Large intestine (tissue), 3 donors: ENCODE results near the gene IMPACT. TPM values are rescaled to one million over a fixed set of nuclear protein-coding genes. Genes with fewer than 3 reads are reported as not detected.

Experiments
- DNase-seq, 2 donors: peaks; one replicate each; pipeline versions ENCODE4 v3.0.0 to v3.0.0-alpha.2; 2013
- H3K27ac ChIP-seq: one replicate; pipeline ENCODE4 v1.5.1; 2013; ENCODE audit warnings: low read length
- H3K27me3 ChIP-seq: 2 replicates; pipeline ENCODE4 v1.6.1; 2013; ENCODE audit warnings: low read length; ENCODE audit not compliant: control insufficient read depth, insufficient read depth
- H3K36me3 ChIP-seq: 2 replicates; pipeline ENCODE4 v1.6.1; 2013; ENCODE audit warnings: low read length; ENCODE audit not compliant: control insufficient read depth, insufficient read depth
- H3K4me1 ChIP-seq: one replicate; pipeline ENCODE4 v1.6.1; 2013; ENCODE audit warnings: low read length; ENCODE audit not compliant: control insufficient read depth, insufficient read depth
- H3K4me3 ChIP-seq: one replicate; pipeline ENCODE4 v1.5.1; 2013; ENCODE audit warnings: low read length
- H3K9me3 ChIP-seq: one replicate; pipeline ENCODE4 v1.6.1; 2013; ENCODE audit warnings: mild to moderate bottlenecking, low read depth, low read length, moderate library complexity; ENCODE audit not compliant: control insufficient read depth
- WGBS: methylation state at CpG from one replicate; pipeline ENCODE4 v1.1.5; 2013; ENCODE audit warnings: low lambda C conversion rate; ENCODE audit not compliant: insufficient coverage; 5-methylcytosine and 5-hydroxymethylcytosine counted together
- polyA plus RNA-seq: library from polyadenylated mRNA; unstranded; fragments of 120-200 nt; gene quantifications from one replicate; pipeline ENCODE4 v1.2.1, GENCODE V29; 2013

IMPACT gene
- polyA plus RNA-seq, 1 donor, result 31.7 TPM

DNA sequence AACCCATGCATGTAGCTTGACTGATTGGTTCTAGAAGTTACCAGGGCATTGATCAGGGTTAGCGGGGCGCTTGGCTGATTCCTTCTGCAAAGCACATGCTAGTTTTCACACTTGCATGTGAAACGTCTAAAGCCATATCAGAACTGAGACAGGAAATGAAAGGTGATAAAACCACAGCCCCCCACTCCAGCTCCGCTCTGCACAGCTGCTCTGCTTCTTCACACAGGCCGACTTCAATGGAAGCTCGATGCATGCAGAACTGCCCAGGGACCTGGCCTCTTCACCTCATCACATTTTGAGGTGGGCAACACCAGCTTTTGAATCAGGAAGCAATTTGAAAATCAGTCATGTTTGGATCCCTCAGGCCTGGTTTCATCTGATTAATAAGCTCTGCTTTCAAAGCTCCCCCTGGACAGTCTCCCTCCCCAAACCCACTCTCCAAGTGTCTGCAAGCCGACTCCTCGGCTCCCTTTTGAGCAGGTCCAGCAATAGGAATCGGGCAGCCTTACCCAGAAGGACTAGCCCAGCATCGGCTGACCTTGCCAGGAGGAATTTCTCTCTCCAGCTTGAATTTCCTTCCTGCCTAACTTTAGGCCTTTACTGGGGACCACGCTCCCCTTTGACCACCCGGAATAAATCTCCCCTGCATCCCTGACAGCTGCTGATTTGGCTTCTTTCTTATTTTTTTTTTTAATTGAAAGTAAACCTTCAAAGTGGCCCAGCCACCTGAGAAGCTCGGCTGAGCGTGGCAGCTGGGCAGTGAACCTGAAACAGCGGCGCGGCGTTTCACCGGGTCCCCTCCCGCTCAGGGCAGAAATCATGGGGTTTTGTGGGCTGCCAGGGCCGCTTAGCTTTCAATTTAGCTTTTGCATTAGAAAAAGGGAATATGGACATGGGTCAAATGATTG, 65.7 kb downstream of the IMPACT start:
- H3K4me3 ChIP-seq, result no peak overlapping the region
- H3K27me3 ChIP-seq, result no peaks in the 10 kb centered on the region
- no peaks in the 10 kb centered on the region for H3K9me3 ChIP-seq
- H3K4me1 ChIP-seq, result no peaks in the 10 kb centered on the region
- H3K27ac ChIP-seq, result no peak overlapping the region
- no peak for DNase-seq
- WGBS, result 83% methylated on average over 3 of the region's 21 CpGs
- no peaks in the 10 kb centered on the region for H3K36me3 ChIP-seq

DNA sequence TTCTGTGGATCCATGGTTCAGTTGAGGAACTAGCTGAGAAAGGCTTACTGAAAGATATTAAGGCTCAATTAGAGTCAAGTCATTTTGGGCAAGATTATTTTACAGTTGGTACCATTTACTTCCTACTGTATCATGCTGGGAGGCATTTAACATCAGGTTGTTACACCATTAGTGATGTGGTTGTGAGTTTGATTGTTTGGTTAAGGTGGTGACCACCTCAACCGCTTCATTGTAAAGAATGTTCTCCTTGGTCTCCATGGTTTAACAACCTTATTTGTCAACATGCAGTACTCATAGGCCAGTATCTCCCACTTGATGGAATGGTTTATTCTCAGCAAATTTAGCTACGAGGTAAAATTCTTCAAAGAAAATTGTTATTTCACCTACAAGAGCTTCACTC, 68.1 kb downstream of the IMPACT start:
- Histone ChIP-seq H3K4me3 (no peak overlapping the region), H3K27me3 (no peaks in the 10 kb centered on the region), H3K4me1 (no peaks in the 10 kb centered on the region), H3K27ac (no peak overlapping the region), H3K36me3 (no peaks in the 10 kb centered on the region), H3K9me3 (no peaks in the 10 kb centered on the region)
- no peak for DNase-seq
- 89% methylated on average over 1 of the region's 2 CpGs for WGBS

DNA sequence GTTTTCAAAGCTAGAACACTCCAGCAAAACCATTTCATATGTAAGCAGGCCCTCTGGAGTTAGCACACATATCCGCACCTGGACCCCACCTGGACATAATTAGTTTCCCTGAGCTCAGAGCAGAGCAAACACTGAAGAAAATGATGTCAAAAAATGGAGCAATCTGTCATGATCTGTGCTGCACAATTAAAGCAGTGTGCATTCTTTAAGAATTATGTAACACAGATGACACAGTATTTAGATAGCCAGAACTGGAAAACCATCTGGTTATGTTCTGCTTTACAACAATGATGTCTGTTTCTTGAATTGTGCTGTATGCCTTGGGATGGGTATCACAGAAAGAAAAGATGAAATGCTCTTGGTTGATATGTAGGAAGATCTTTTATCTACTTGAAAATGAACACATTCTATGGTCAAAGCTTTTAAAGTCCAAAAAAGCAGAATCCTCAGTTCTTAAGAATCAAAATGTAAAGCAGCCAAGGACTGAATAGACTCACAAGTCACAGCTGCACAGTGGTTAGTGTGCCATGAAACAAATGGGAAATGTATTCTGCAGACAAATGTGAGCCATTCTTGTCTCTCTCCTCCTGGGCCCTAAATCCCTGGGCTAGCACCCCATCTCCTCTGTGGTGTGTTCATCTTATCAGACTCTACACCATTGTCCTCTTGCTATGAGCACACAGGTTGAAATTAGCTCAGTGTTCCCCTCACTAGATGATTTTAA, 70.7 kb downstream of the IMPACT start:
- 50% methylated on average over 1 of the region's 1 CpG for WGBS
- no peaks in the 10 kb centered on the region for H3K36me3 ChIP-seq
- no peak for DNase-seq

DNA sequence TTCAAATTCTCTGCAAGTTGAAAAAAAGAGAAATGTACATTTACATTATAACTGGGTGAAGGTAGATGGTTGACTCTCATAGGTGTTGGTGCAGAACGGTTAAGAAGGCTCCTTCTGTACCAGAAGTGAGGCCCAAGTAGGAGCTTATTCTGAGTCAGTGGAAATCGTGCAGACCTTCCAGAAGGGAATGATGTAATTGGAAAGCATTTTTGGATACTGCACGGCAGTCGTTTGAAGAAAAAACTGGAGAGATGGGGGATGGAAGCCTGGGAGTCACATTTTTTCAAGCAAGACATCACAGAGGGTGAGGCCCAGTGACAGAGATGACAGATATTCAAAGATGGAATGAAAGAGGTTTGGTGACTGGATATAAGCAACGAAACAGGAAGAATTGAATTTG, 73.3 kb downstream of the IMPACT start:
- Histone ChIP-seq H3K4me1 (no peaks in the 10 kb centered on the region), H3K36me3 (no peaks in the 10 kb centered on the region), H3K4me3 (no peak overlapping the region), H3K9me3 (no peaks in the 10 kb centered on the region), H3K27ac (no peak overlapping the region), H3K27me3 (no peaks in the 10 kb centered on the region)
- 60% methylated on average over 5 of the region's 5 CpGs for WGBS
- no peak for DNase-seq

More for the DNA sequence above, 70.7 kb downstream of the IMPACT start:
- Histone ChIP-seq H3K27ac (no peak overlapping the region), H3K4me1 (no peaks in the 10 kb centered on the region), H3K4me3 (no peak overlapping the region), H3K27me3 (no peaks in the 10 kb centered on the region), H3K9me3 (no peaks in the 10 kb centered on the region)

DNA sequence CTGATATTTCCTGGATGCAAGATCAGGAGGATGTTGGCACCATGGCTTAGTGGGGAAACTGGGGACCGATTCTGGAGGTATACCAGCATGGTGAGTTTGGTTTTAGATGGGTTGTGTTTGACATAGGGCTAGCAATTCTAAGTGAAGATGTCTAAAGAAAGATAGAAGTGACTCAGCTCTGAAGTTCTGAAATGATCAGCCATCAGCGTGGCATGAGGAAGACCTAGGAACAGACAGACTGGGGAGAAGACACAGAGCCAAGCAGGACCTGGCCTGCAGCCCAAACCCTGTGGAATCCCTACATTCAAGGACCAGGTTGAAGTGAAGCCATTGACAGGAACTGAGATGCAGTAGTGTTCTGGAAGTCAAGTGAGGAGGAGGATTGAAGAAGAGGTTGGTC, 73.7 kb downstream of the IMPACT start:
- WGBS, result no CpG with 5 or more reads among the region's 2 CpGs
- H3K36me3 ChIP-seq, result no peaks in the 10 kb centered on the region
- no peak for DNase-seq

DNA sequence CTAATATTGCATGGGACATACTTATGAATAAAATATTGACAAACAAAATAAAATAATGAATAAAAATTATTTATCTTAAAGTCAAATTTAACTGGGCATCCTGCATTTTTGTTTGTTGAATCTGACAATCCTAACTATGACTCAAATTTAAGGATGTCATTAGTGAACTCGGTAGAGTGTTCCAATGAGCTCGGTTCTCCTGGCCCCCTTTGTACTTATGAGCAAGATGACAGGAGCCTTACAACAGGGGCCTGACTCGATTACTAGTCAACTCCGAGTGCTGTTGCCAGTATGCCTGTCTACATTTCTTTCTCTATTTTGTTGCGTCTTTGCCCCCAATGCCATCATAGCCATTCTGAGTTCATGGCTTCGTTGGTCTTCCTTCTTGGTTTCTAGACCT, 74.3 kb downstream of the IMPACT start:
- Histone ChIP-seq H3K4me3 (no peak overlapping the region), H3K4me1 (no peaks in the 10 kb centered on the region), H3K9me3 (no peaks in the 10 kb centered on the region), H3K27ac (no peak overlapping the region), H3K36me3 (no peaks in the 10 kb centered on the region), H3K27me3 (no peaks in the 10 kb centered on the region)
- no peak for DNase-seq
- WGBS, result no CpG with 5 or more reads among the region's 6 CpGs

More for the DNA sequence above, 73.7 kb downstream of the IMPACT start:
- H3K9me3 ChIP-seq, result no peaks in the 10 kb centered on the region
- no peaks in the 10 kb centered on the region for H3K27me3 ChIP-seq
- H3K4me3 ChIP-seq, result no peak overlapping the region
- no peaks in the 10 kb centered on the region for H3K4me1 ChIP-seq
- no peak overlapping the region for H3K27ac ChIP-seq

DNA sequence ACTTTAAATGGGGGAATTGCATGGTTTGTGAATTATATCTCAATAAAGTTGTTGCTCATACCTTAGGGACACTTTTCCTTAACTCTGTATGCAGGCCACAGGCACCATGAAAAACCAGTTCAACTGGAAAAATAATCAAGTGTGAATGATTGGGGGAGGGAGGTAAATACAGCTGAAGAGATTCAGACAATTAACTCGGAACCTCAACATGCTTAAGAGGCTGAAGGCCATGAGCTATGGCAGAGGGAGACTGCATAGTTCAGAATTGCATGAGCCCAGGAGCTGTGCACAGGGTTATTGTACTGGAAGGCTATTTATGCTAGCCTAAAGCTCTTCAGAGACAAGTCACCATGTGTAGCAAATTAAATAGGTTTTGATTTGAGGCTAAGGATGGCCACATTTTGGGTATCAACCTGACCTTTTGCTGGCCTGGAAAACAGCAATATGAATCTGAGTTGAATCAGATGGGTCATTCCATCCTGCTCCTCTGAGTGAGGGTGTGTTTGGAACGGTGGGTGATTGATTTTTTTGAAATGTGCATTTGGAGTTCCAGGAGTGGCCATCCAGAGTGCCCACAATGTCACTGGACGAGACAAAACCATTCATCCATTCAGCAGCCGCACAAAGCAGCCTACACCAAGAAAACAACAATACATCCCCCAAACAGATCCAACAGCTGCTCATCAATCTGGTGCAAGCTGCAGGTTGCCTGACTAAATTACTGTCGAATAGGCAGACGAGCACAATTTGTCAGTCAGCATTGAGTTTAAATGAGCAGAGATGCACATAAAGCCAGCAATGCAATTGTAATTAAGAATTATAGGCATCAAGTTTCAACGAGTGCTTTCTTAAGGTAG, 76.4 kb downstream of the IMPACT start:
- no peaks in the 10 kb centered on the region for H3K4me1 ChIP-seq
- DNase-seq, result no peak
- 20% methylated on average over 1 of the region's 7 CpGs for WGBS
- H3K27ac ChIP-seq, result no peak overlapping the region
- H3K27me3 ChIP-seq, result no peaks in the 10 kb centered on the region
- no peaks in the 10 kb centered on the region for H3K9me3 ChIP-seq
- no peak overlapping the region for H3K4me3 ChIP-seq
- H3K36me3 ChIP-seq, result no peaks in the 10 kb centered on the region

Other genes starting within 250 kb of the IMPACT start
- 30.3 TPM for gene OSBPL1A, start 28.8 kb upstream of the IMPACT start, polyA plus RNA-seq
- 0.19 TPM for gene HRH4, start 34.0 kb downstream of the IMPACT start, polyA plus RNA-seq